Measurements from ENCODE around the gene CCDC86. TPM values are rescaled to one million over a fixed set of nuclear protein-coding genes. Genes with fewer than 3 reads are reported as not detected.

The CCDC86 gene
- total RNA-seq, 3 donors from 2014 or later: 8.8 to 14.9 (median 14.7) TPM

GRCh38 chr11:60895687-60896086, 53.8 kb downstream of the CCDC86 start:
- H3K36me3 ChIP-seq (ENCODE audit: low read depth): peaks cover 24% of the 10 kb centered on the region
- no peak overlapping the region for H3K4me3 ChIP-seq
- TF ChIP-seq CTCF (IDR thresholded peaks at IDR 0.05): no peak
- no peaks in the 10 kb centered on the region for H3K4me1 ChIP-seq (ENCODE audit: low read depth)
- no peaks in the 10 kb centered on the region for H3K9me3 ChIP-seq
- intact Hi-C loops (cut with DNase I, micrococcal nuclease): loop anchor here in 1 of 2 donors (5.0 kb wide), 1 partner anchor 68 kb away; no protein-coding TSS in a partner anchor
- peak; percentile 80 for ATAC-seq
- peak in 1 of 3 donors; percentile 70 for DNase-seq

- H3K9me3 ChIP-seq: no peaks in the 10 kb centered on the region
- H3K4me1 ChIP-seq (ENCODE audit: low read depth): no peaks in the 10 kb centered on the region
- ATAC-seq: no peak
- intact Hi-C loops (cut with DNase I, micrococcal nuclease): loop anchor here in 1 of 2 donors (5.0 kb wide), 1 partner anchor 70 kb away; no protein-coding TSS in a partner anchor
- H3K4me3 ChIP-seq: no peak overlapping the region
- H3K36me3 ChIP-seq (ENCODE audit: low read depth): peaks cover 25% of the 10 kb centered on the region
- no peak for TF ChIP-seq CTCF (IDR thresholded peaks at IDR 0.05)
- no peak for DNase-seq
These were observed 55.6 kb downstream of the CCDC86 start for GRCh38 chr11:60897496-60897895.

GRCh38 chr11:60899046-60899936, 57.4 kb downstream of the CCDC86 start:
- peaks cover 25% of the 10 kb centered on the region for H3K36me3 ChIP-seq (ENCODE audit: low read depth)
- no peaks in the 10 kb centered on the region for H3K9me3 ChIP-seq
- H3K4me1 ChIP-seq (ENCODE audit: low read depth): peaks cover 6% of the 10 kb centered on the region
- no peak overlapping the region for H3K4me3 ChIP-seq
- ATAC-seq: peak; percentile 82
- TF ChIP-seq CTCF (IDR thresholded peaks at IDR 0.05): peak; percentile 88
- DNase-seq: peak in 1 of 3 donors; percentile 75
- intact Hi-C loops (cut with DNase I, micrococcal nuclease): loop anchor here in 1 of 2 donors (5.0 kb wide), 1 partner anchor 72 kb away; no protein-coding TSS in a partner anchor

- H3K9me3 ChIP-seq: no peaks in the 10 kb centered on the region
- no peak overlapping the region for H3K4me3 ChIP-seq
- H3K36me3 ChIP-seq (ENCODE audit: low read depth): peaks cover 25% of the 10 kb centered on the region
- DNase-seq (no peak), ATAC-seq (no peak)
- TF ChIP-seq CTCF (IDR thresholded peaks at IDR 0.05): no peak
- intact Hi-C loops (cut with DNase I, micrococcal nuclease): loop anchor here in 1 of 2 donors (5.0 kb wide), 1 partner anchor 73 kb away; no protein-coding TSS in a partner anchor
- H3K4me1 ChIP-seq (ENCODE audit: low read depth): peaks cover 13% of the 10 kb centered on the region
These were observed 58.1 kb downstream of the CCDC86 start for GRCh38 chr11:60899977-60900376.

Other genes starting within 250 kb of the CCDC86 start
- 10 to 100 TPM; 11.5 to 36.2 (median 18.4) TPM for gene MS4A8, start 142.5 kb upstream of the CCDC86 start, total RNA-seq
- not detected for gene MS4A18, start 117.4 kb upstream of the CCDC86 start, total RNA-seq
- gene MS4A15, start 85.2 kb upstream of the CCDC86 start, total RNA-seq: under 1 TPM in 1 of 3 donors, not detected in 2; 0.38 TPM
- 1 to 10 TPM in 1 of 3 donors, not detected in 2; 1.2 TPM for gene MS4A10, start 56.8 kb upstream of the CCDC86 start, total RNA-seq
- 1 to 10 TPM; 1.8 to 3.4 (median 2.6) TPM for gene PTGDR2, start 13.8 kb downstream of the CCDC86 start, total RNA-seq
- under 1 TPM in 2 of 3 donors, not detected in 1; 0.23 to 0.41 TPM for gene ZP1, start 25.4 kb downstream of the CCDC86 start, total RNA-seq
- 10 to 100 TPM; 61.1 to 74.1 (median 64.6) TPM for gene PRPF19, start 64.5 kb downstream of the CCDC86 start, total RNA-seq
- 10 to 100 TPM; 35.8 to 95.2 (median 46.6) TPM for gene TMEM109, start 72.0 kb downstream of the CCDC86 start, total RNA-seq
- gene TMEM132A, start 82.3 kb downstream of the CCDC86 start, total RNA-seq: 10 to 100 TPM in 1 of 3 donors, 1 to 10 TPM in 2; 3.9 to 11.8 (median 8.5) TPM
- gene SLC15A3, start 110.1 kb downstream of the CCDC86 start, total RNA-seq: 10 to 100 TPM in 2 of 3 donors, 1 to 10 TPM in 1; 6.2 to 36.8 (median 18.4) TPM
- gene CD6, start 129.6 kb downstream of the CCDC86 start, total RNA-seq: 1 to 10 TPM; 2.3 to 4.3 (median 2.8) TPM